ENCODE measurements around the gene UXS1.

Gene UXS1

DNA sequence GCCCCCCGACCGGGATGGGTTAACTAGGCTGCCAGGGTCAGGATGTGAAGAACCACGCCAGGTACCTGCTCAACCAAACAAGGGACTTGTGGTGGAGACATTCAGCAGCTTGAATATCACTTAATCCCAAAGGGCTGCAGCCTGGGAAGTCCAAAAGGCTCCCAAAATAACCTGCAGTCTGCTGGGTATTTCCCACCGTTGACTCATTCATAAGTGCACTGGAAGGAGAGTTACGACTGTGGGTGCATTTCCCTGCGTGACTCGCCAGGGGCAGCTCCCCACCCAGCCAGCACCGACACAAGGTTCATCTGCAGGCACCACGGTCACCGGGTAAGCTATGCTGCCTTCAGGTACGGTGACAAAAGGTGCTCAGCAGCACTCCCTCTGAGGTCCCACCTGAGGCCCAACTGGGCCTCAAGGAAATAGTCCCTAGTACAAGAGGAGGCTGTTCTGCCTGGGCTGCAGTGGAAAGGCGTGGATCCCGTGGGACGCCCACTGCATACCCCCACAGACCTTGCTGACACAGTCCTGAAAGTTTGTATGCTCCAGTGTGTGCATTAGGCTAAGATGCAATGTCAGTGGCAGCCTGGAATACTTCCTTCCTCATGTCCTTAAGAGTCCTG is 86.5 kb downstream of the UXS1 start:
- no peak for DNase-seq

GRCh38 chr2:106106622-106107508 is 87.2 kb downstream of the UXS1 start:
- DNase-seq = no peak

DNA sequence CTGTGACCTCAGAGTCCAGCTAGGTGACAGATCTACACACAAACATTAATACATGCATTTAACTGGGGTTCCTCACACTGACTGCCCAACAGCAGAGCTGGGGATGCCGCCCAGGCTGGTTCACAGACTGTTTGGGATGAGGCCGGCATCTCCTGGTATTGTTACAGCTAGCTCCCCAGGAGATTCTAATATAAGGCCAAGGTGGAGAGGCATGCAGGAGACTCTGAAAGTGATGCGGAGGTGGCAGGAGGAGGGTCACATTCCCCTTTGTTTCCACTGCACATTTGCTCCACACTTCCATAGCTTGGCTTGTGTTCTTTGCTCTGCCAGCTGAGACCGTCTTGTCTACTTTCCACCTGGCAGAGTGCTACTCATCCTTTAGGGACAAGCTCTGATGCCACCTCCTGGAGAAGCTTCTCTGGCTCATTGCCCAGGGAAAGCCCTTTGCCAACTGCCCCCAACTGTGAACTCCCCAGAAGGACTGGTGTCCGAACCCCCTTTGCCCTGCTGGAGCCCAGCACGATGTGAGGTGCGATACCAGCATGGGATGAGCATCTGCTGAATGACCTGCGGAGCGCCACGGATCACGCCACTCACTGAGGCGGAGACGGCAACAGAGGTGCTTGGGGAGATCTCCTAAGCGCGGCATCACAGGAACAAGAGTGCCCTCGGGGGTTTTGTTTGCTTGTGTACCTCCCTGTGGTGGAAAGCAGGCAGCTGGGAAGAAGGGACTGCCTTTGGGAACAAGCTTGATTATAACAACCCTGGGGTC is 88.8 kb downstream of the UXS1 start:
- no peak for DNase-seq

DNA sequence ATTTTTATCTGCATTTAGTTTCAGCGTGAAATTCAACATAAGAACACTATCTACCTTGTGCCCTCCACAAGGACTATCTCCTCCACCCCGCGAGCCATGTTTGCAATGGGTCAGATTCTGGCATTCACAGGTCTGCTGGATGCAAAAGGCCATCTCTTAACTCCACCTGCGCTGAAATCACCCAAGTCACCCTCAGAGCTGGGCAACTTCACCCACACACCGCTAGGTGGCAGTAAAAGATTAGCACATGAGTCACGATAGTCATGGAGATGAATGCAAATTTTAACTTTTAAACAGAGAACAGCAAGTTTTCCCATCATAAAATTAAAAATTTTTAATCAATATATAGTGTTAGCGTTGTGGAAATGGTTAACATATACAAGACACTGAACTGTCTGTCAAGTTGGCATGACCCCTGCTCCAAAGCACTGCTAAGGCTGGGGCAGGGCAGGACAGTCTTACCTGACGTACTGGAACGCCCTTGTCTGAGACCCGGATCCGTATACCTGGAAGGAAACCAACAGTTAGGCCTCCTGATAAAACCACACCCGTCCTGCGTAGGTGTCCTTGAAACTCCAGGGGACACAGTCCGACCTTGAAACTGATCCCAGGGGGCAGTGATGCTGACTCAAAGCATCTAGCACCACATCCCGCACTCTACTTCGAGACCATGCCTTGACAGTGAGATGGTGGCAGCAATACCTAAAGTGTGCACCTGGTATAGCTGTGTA is 89.6 kb downstream of the UXS1 start:
- peak in 1 of 2 experiments; percentile 34 for DNase-seq

DNA sequence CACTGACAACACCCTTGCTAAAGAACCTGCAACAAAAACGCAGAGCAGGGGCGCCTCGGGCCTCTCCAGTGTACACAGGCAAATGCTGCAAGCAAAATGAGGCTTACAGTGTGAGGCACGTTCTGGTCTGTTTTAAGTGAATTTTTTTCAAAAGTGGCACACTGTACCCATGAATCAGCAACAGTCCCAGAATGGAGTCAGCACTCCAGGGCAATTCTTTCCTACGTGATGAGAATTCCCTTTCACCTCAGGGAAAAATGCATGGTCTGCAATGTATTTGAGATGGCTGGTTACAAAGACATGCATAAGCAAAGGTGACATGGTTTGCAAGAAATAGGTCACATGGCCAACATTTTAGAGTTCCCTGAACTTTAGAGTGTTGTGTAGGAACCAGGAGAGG is 94.4 kb downstream of the UXS1 start:
- DNase-seq = no peak

DNA sequence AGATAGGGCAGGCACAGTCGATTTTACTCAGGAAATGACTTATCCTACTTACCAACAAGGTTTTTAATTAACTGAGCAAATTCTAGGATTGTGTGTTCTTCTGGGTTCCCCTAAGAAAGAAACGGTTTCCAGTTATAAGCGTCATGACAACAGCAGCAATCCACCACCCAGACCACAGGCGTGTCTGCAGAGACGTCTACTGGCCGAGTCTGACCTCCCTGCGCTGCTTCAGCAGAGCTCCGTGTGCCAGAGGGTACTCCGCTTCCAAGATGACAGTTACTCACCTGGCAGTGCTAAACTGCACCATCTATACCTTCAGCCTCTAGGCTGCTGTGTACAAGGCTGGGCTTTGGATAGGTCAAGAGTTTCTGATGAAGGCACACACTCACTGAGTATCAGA is 95.4 kb downstream of the UXS1 start:
- DNase-seq = no peak

DNA sequence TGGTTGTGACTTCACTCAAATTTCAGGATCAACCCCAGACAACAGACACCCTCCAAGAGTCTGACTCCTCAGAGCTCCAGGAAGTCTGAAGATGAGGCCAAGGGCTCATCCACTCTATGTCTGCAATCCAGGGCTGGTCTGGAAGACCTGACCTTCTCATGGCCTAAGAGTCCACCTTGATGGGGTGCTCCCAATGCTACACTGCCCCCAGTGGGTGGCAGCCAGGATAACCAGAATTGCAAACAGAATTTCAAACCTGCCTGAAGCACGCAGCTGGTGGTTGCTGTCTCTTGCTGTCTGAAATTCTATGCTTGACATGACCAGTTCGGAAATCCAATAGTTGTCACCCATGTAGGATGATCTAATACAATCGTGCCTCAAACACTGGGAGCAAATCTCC is 96.0 kb downstream of the UXS1 start:
- DNase-seq = no peak

DNA sequence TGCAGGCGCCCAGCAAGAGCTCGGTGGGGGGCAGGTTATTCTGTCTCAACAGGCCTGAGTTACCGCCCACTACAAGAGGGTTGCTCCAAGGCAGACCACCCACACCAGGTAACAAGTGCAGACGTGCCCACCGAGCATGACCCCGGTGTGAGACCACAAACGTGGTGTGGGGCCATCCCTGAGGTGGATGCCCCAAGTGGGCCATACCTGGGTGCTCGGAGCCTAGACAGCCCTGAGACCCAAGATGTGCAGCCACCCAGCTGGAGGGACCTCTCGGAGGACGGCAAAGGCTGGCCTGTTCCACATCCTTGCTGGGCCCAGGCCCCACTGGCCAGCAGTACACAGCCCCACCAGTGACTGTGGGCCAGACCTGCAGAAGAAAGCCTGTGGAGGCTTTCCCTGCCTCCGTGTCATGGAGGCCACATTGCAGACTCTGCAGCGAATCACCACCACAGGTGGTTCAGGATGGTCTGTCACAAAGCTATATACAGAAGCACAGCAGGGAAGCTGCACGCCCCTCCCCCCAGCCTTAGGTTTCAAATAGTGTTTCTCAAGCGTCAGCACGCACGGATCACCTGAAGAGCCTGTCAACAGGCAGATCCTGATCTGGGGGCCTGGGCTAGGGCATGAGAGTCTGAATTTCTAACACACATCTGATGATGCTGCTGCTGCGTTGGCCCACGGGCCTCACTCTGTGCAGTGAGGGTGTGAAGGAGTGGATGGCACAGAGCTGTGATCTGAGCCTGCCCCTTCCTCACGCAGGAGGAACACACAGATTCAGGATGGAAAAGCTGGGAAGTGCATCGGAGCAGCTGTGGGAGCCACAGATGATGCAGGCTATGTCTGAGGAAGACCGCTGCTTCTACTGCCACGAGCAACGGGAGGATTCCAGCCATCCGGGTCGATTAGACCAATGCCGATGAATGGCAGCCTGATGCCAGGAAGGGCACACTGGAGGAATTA is 96.8 kb downstream of the UXS1 start:
- no peak for DNase-seq

DNA sequence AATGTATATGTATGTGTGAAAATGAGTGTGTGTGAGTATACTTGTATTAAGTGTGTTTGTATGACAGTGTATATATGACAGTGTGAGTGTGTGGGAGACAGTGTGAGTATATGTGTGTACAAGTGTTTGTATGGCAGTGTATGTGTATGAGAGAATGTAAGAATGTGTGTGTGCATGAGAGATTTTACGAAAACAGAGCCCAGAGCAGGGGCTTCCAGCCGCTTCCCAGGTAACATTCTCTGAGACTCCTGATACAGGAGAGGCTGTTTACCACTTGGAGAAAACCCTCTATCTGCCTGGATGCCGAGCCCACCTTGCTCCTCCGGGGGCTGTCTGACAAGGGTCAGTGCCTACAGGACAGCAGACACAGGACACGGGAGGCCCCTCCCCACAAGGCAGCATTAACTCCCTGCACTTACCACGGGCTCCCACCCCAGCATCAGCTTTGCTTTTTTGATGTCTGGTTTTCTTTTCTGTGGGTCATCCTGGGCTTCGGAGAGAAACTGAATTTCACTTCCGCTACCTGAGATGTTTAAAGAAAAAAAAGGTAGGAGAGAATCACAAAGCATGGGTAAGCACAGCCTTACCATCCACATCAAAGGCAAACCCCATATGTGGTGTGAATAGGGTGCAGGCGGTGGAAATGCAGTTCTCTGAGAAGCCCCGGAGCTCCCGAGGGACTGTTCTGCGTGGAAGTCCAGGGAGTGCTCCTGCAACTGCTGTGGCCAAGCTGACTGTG is 97.6 kb downstream of the UXS1 start:
- DNase-seq = no peak

- no peak for DNase-seq
These were observed 98.4 kb downstream of the UXS1 start for GRCh38 chr2:106095478-106096298.

DNA sequence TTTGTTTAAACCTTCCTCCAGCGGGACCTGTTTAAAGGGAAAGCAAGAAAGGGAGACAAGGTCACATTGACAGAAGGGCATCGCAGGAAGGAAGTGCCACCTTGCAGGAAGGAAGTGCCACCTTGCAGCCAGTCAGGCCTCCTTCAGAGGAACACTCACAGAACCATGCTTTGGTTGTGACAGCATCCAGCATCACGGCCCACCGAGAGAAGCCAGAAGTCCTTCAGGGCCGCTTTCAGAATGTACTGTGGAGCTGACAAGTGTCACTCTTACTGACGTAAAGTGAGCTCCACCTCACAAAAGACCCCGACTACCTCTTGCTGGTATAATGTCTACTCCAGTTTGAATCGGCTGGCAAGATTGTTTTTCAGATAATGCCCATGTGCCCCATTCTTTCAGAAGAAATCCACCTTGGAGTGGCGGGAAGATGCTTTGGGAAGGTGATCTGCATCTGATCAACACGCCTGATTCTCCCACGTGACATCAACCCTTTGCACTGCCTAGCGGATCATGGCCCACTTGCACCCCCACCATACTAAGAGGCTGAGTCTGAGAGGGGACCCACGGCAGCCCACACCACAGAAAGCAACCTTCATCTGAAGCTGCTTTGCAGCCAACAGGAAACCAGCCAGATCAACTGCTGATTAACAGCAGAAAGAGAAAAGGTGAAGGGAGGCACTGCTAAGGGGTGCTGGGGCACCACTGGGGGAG is 99.8 kb downstream of the UXS1 start:
- no peak for DNase-seq

DNA sequence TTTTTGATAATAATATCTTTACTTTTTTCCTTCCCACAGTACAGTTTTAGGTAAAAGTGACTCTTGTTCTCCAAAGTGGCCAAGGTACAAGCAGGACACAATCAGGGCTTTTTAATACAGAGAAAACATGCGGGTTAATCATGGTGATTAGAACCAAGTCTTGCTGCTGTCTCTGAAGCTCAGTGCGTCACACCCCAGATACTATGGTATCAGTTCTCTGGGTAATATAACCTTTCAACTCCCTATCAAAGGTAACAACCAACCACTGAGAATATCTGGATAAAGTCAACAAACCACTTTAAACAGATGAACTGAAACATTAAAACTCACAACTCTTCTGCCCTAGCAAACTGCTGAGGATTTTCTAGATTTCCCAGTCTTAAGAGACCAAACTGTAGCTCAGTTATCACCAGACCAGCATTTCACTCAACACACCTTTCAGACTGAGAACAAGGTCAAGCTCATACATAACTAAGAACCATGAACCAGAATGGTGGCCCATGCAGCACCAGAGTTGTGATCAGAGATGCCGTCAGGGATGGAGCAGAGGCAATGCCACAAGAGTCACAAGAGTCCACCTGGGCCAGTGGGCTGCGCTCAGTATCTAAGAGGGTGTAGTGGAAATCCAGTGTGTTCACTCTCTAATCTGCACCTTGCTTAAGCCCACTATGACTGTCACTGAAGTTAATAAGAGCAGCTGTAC is 103.0 kb downstream of the UXS1 start:
- no peak for DNase-seq

DNA sequence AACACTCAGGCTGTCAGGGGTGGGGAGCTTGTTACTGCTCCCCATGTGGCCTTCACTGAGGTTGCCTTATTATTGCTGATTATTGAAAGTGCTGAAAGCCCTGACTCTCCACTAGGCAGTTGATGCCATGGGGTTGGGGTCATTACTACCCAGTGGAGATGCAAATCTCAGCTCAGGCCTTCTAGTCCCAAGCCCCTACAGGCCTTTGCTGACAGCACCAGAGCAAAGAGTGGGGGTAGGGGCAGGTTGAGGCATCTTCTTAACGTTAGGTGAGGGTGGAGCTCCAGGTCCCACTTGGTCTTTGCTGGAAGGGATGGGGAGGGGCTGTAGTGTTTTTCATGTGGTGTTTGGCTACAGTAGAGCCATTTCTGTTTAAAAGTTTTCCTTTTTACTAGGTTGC is 104.5 kb downstream of the UXS1 start:
- no peak for DNase-seq

DNA sequence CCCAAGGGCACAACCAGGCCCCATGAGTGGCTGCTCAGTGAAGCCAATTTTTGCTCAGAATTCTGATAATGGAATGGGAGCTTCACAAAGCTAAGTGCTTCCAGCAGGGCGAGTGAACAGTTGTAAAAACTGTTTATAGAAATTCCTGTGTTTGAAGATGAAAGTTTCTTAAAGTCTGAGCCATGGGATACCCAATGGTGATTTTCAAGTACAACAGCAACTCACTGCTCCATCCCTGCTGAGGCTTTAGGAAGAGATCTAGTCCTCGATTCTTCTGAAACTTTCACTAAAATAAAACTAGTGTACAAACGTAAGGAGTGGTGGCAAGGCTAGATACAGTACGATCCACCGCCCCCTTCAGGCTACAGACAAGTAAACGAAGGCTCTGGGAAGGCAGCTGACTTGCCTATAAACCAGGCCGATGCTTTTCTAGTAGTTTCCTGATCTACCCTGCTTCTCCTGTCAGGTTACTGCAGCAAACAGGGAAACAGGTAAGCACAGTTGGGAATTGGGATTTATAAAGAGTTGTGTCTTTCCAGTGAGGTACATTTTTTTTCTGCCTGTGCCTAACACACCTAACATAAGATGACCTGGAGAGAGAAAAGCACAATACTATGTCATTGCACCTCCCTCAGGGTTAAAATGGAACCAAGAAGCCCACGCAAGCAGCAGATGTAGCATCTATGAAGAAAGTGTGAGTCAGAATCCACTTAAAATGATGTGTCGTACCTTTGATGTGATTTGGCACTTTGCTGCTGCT is 108.7 kb downstream of the UXS1 start:
- no peak for DNase-seq

GRCh38 chr2:106080959-106081358 is 113.1 kb downstream of the UXS1 start:
- DNase-seq = no peak

DNA sequence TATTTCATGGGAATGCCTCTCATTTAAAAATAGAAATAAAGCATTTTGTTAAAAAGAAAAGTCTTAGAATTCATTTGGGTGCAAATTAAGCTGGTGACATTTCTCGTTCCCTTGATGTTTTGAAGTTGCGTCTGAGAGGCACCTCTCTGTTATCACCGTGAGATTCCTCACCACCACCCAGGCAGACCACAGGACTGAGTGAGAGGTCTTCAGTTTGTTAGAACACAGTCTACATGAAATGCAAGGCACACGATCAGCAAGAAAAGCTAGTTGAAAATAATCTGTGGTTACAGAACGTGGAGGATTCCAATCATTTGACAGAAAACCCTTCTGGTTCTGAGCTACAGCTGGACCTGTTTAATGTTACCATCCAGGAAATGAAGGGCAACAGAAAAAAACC is 116.0 kb downstream of the UXS1 start:
- DNase-seq = no peak

GRCh38 chr2:106076941-106077340 is 117.2 kb downstream of the UXS1 start:
- no peak for DNase-seq

DNA sequence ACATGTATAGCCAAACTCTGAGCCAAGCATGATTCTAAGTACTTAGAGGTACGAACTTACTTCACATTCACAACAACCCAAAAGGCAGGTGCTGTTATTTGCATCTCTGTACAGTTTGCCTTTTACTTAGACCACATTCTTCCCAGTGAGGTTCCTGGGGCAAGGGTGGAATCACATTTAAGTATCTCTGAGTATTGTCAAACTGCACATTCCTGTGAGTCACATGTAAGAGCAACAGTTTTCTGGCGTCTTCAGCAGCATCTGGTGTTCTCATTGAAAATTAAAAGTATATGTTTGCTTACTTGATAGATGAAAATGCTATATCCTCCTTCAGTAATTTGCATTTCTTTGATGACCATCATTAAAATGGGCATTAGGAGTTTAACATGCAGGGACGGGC is 119.1 kb downstream of the UXS1 start:
- no peak for DNase-seq

Data from cerebellar nuclear complex (tissue), 1 donor.